T-helper 2 cell treated with Interferon-gamma antibody and Interleukin-4, amounts not matched to agents 100 ng/mL and 5 ng/mL, for 36 hours (primary cell): ENCODE measurements around the gene NDRG3. TPM values are rescaled to one million over a fixed set of nuclear protein-coding genes. Genes with fewer than 3 reads are reported as not detected.
"Not testable (repeated sequence)": the region's sequence is repeated elsewhere in the genome, so short reads cannot be mapped to it uniquely, and the experiment has no call there.

Experiments
- intact Hi-C: fragments of 100-400 bp; cut with micrococcal nuclease; formaldehyde crosslinking; loops from one replicate; pipeline ENCODE4 v1.15.1; 2023
- total RNA-seq: library from RNA; stranded (reverse); gene quantifications from 2 replicates; pipeline ENCODE4 v1.2.3, GENCODE V29; 2022

The NDRG3 gene
- total RNA-seq, 1 donor from 2014 or later: 33.2 TPM

GRCh38 chr20:36700438-36700837, 45.5 kb downstream of the NDRG3 start:
- intact Hi-C loops: no loop called here

GRCh38 chr20:36695467-36695866, 50.4 kb downstream of the NDRG3 start:
- intact Hi-C loops: not testable (repeated sequence)

DNA sequence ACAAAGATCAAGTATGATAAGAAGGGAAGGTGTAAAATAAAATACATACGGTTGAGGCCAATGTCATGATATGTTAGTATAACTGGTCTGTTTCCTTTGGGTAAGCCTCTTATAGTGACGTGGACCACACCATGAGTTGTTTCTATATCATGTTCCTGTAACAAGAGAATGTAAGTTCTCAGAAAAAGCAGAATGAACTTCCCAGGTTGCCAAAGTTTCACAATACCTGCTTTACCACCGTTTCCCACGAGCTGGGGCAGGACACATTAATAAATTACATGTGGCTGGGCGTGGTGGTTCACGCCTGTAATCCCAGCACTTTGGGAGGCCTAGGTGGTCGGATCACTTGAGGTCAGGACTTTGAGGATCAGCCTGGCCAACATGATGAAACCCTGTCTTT, 57.3 kb downstream of the NDRG3 start:
- intact Hi-C loops: no loop called here

- intact Hi-C loops: no loop called here
These were observed 58.0 kb downstream of the NDRG3 start for GRCh38 chr20:36687850-36688249.

GRCh38 chr20:36686944-36687343, 58.9 kb downstream of the NDRG3 start:
- intact Hi-C loops: no loop called here

- intact Hi-C loops: no loop called here
These were observed 59.4 kb downstream of the NDRG3 start for GRCh38 chr20:36686504-36686903.

DNA sequence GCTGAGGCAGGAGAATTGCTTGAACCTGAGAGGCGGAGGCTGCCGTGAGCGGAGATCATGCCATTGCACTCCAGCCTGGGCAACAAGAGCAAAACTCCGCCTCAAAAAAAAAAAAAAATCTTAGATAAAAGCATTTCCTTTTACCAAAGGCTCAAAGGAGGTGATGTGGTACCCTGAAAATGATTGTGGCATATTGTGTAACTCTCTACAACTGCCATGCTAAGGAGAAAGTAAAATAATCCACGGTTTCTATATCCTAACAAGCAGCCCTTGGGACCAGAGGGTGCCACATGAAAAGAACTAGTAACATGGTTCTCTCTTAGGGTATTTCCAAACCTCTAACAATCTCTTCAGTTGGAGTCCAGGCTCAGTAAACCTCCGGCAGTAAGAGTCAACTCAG, 61.1 kb downstream of the NDRG3 start:
- intact Hi-C loops: no loop called here

GRCh38 chr20:36682311-36682710, 63.6 kb downstream of the NDRG3 start:
- intact Hi-C loops: no loop called here

DNA sequence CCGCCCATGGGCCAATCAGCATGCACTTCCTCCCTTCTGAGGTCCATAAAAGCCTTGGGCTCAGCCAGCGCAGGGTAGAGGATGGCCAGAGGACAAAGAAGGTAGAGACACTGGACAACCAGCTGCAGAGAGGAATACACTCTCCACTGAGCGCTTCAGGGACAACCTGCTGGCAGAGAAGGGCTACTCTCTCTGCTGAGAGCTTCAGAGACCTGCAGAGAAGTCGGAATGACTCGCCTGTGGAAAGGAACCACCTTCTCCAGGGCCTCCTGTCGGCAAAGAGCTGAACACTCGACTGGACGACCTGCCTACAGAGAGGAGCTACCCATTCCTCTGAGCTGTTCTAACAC, 68.5 kb downstream of the NDRG3 start:
- intact Hi-C loops: no loop called here

DNA sequence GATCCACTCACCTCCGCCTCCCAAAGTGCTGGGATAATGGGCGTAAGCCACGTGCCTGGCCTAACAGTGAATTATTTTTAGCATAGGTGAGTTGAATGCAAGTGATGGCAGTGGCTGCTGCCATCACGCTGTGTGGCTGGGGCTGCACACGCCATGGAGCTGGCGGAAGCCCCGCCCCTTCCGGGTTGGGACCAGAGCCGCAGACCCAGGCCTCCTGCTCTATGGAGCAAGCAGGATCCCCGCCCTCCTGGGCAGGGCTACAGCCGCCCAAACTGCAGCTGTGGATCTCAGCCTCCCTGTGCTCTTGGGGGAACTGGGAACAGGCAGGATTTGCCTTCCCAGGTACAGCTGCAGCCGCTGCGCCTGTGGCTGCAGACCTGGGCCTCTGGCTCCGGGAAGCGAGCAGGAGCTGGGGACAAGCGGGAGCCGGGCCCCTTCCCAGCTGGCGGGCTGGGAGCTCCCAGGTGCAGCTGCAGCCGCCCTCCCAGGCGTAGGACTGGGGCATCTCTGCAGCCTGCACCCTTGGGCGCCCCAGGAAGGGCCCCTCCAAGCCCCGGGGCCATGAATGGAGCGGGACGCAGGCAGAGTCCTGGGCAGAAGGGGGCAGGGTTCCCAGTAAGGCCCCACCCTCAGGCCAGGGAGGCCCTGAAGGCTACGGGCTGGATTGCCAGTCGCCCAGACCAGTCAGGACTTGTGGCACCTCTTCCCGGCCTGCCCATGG, 69.0 kb downstream of the NDRG3 start:
- intact Hi-C loops: no loop called here

- intact Hi-C loops: not testable (repeated sequence)
These were observed 70.3 kb downstream of the NDRG3 start for GRCh38 chr20:36675545-36675944.

DNA sequence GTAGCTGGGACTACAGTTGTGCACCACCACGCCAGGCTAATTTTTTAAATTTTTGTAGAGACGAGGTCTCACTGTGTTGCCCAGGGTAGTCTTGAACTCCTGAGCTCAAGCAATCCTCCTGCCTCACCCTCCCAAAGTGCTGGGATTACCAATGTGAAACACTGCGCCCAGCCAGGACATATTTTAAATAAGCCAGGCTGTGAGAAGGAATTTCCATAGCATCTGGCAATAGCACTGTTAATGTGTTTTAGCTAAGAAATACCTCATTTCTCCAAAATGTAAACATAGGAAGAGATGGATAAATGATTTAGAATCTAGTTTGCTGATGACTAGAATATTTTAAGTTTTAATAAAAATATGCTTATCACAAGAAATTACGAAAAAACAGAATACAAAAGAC, 72.9 kb downstream of the NDRG3 start:
- intact Hi-C loops: no loop called here

DNA sequence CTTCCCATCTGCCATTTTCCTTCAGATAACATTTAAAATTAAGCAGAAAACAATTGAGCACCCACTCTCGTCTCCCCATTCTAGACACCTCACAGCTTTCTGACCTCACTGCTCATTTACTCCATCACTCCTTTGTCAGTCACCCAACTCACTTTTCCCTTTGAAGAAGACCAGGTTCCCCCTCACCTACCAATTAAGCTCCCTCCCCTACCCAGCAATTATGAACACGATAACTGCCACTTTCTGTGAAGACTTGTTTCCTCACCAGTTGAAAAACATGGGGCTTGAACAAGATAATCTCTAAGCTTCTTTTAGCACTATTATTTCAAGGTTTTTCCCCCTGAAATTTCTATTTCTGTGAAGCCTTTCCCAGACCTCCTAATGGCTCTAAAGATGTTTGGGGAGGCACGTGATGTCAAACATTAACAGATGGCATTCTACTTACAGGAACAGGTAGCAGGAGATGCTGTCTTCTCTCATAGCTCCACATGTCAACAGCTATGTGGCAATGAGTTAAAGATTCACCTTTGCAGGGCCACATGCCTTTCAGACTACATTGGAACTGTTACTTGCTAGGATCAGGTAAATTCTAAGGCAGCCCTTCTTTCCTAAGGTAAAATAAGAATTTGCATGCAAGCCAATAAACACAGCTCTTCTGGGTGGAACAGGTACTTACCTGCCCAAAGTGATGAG, 75.1 kb downstream of the NDRG3 start:
- intact Hi-C loops: no loop called here

DNA sequence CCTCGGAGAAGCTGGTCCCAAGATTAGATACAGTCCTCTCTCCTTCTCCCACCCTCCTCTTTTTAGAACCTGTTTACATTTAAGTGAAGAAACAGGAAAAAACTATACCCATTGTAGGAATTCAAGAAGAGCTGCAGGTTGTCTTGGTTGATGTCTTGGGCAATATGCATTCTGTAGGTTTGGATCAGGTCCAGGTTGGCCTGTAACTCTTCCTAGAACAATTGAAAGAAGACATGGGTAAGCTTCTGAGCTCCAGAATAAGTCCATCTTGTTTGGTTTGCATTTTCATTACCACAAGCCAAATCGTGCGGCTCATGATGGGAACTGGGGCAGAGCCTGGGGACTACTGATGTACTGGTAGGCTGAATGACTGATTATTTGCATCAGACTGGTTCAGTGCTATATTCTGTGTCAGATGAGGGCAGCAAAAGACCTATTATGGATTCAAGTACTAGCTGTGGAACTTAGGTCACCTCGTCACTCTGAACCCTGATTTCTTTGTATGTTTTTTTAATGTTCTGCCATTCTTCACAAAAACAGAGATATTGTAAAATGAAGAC, 79.6 kb downstream of the NDRG3 start:
- intact Hi-C loops: no loop called here

DNA sequence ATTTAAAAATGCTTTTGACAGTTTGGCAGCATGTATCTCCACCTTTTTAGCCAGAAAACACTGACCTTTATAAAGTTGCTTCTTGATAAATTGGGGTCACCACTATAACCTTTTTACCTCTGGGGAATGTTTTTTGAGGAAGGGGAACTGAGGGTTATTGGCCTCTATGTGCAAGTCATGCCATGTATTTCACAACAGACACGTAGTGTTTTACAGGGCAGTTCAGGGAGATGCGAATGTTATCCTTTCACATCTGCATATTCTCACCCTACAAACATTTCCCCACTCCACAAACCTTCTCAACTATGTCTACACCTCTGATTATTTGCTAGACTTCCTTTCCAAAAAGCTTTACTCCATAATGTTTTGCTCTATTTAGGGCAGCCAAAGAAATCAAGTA, 82.9 kb downstream of the NDRG3 start:
- intact Hi-C loops: no loop called here

DNA sequence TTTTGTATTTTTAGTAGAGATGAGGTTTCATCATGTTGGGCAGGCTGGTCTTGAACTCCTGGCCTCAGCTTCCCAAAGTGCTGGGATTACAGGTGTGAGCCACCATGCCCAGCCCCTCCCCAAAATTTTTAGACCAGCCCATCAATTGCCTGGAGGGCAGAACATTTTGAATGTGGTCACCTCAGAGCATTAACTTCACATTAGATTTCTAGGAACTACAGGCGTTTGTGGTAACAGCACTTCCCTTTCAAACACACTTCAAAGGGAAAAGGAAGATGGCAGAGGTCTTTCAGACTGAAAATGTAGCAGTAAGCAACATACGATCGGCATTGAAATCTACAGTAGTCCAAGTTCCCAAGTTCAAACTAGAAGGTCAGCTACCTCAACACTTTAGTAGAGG, 87.6 kb downstream of the NDRG3 start:
- intact Hi-C loops: no loop called here

- intact Hi-C loops: no loop called here
These were observed 89.2 kb downstream of the NDRG3 start for GRCh38 chr20:36656733-36657132.

- intact Hi-C loops: no loop called here
These were observed 90.9 kb downstream of the NDRG3 start for GRCh38 chr20:36655004-36655403.

- intact Hi-C loops: no loop called here
These were observed 91.4 kb downstream of the NDRG3 start for GRCh38 chr20:36654506-36654905.

- intact Hi-C loops: no loop called here
These were observed 92.4 kb downstream of the NDRG3 start for GRCh38 chr20:36653456-36653855.

DNA sequence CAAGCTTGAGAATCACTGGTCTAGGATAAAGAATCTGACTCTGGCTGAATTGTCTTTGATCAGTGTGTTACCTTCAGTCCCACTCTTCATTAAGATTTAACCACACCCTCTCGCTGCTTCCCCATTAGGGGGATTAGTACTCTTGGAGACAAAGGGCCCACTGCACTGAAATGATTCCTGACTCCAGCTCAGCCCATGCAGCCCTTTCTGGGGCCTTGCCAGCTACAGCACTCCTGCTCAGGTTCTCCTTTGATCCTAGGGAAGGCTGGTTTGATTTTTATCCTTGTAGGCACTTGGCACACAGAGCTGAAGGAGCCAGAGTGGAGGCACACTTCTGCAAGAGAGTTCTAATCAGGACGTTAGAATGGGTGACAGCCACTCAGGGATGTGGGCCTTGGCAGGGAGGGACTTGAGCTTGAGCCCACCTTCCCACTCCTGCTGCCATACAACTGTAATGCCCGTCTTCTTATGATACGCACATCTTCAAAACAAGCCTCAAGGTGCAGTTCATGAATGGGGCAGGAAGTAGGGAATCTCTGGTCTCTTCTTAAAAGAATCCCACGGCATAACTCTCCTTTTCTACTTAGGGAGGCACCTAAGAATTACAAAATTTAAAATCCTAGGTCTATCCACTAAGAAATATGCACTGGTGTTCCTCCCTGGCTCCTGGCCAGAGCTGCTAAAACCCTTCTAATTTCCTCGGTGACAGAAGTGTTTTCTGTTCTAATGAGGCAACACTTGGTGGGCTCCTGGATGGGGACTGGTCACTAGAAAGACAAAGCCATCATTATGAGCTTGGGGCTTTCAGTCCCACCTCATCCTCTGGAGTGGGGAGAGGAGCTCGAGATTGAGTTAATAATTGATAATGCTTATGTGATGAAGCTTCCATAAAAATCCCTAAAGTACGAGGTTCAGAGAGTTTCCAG, 98.4 kb downstream of the NDRG3 start:
- intact Hi-C loops: loop anchor here (10.0 kb wide), 1 partner anchor 73 kb away; the partner anchor contains the start of gene TGIF2

GRCh38 chr20:36646678-36647077, 99.2 kb downstream of the NDRG3 start:
- intact Hi-C loops: loop anchor here (10.0 kb wide), 1 partner anchor 72 kb away; the partner anchor contains the start of gene TGIF2
